ENCODE measurements around the gene FPR2. TPM values are rescaled to one million over a fixed set of nuclear protein-coding genes. Genes with fewer than 3 reads are reported as not detected.

Gene FPR2
- total RNA-seq, 4 donors from 2014 or later, result 0.34 TPM; not detected in 3

- DNase-seq (ENCODE audit: low spot score in 2 of 2), result no peak
- H3K4me1 ChIP-seq, result peaks cover 51% of the 10 kb centered on the region
- no peaks in the 10 kb centered on the region for H3K36me3 ChIP-seq
- TF ChIP-seq CTCF (IDR thresholded peaks at IDR 0.05) (no peak), EP300 (IDR thresholded peaks at IDR 0.05) (no peak), POLR2AphosphoS5 (IDR thresholded peaks at IDR 0.05) (no peak), POLR2A (IDR thresholded peaks at IDR 0.05) (no peak)
- no peak overlapping the region for H3K27ac ChIP-seq
- no peaks in the 10 kb centered on the region for H3K9me3 ChIP-seq
- peaks cover 69% of the 10 kb centered on the region for H3K27me3 ChIP-seq
- WGBS, result 48% methylated on average over 2 of the region's 2 CpGs
- no peak overlapping the region for H3K4me3 ChIP-seq
These were observed 38.5 kb upstream of the FPR2 start for GRCh38 chr19:51722492-51722891.

- 28% methylated on average over 15 of the region's 15 CpGs for WGBS
These were observed 36.4 kb upstream of the FPR2 start for GRCh38 chr19:51724543-51724942.

DNA sequence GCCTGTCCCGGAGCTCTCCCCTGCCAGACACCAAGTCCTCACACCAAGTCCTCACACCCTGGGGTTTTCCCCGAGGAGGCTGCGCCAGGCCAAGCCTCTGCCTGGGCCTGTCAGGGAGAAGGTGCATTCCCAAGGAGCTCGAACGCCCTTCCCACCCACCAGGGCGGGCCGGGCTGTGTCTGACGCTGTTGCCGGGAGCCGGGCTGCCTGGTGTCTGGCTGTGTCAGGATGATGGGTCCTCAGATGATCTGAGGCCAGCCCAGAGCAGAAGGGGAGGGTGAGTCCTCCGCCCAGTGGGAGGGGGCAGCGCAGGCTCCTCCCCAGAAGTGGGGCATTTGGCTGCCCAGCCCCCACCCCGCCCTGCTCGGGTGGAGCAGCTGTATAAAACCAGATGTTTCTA is 34.9 kb upstream of the FPR2 start:
- H3K27me3 ChIP-seq, result peaks cover 53% of the 10 kb centered on the region
- H3K4me1 ChIP-seq, result peaks cover 43% of the 10 kb centered on the region
- peak overlapping the region; percentile 30 for H3K27ac ChIP-seq
- DNase-seq (ENCODE audit: low spot score in 2 of 2), result peak; percentile 87 to 90
- 17% methylated on average over 14 of the region's 14 CpGs for WGBS
- no peaks in the 10 kb centered on the region for H3K9me3 ChIP-seq
- H3K4me3 ChIP-seq, result no peak overlapping the region
- TF ChIP-seq CTCF (IDR thresholded peaks at IDR 0.05), result no peak
- peak in 1 of 3 donors; percentile 25 for TF ChIP-seq POLR2AphosphoS5 (IDR thresholded peaks at IDR 0.05)
- no peaks in the 10 kb centered on the region for H3K36me3 ChIP-seq

More at GRCh38 chr19:51724543-51724942, 36.4 kb upstream of the FPR2 start:
- TF ChIP-seq CTCF (IDR thresholded peaks at IDR 0.05), result no peak
- no peak for TF ChIP-seq POLR2A (IDR thresholded peaks at IDR 0.05)
- TF ChIP-seq EP300 (IDR thresholded peaks at IDR 0.05), result no peak
- TF ChIP-seq POLR2AphosphoS5 (IDR thresholded peaks at IDR 0.05), result no peak
- Histone ChIP-seq H3K4me1 (peaks cover 50% of the 10 kb centered on the region), H3K4me3 (no peak overlapping the region), H3K9me3 (no peaks in the 10 kb centered on the region), H3K36me3 (no peaks in the 10 kb centered on the region), H3K27ac (peak overlapping the region; percentile 30), H3K27me3 (peaks cover 57% of the 10 kb centered on the region)
- peak in 1 of 2 donors; percentile 88 for DNase-seq (ENCODE audit: low spot score in 2 of 2)

DNA sequence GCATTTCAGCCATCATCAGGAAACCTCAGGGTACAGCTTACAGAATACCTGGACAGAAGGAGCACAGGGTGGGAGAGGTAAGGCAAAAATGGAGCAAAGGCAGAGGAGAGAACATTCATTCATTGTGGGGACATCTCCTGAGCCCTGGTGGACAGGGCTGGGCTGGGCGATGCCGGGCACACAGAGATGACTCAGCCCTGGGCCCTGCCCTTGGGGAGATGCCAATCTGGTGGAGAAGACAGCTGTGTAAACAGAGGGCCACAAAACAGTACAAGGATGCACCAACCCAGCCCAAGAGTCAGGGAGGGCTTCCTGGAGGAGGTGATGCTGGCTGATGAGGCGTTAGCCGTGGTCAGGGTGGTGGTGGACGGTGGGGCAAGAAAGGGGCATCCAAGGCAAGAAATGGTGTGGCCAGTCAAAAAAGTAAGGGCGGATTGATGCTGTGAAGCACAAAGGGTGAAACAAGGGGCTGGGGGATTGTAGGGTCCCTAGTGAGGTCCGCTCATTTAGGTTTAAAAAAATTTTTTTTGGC is 33.6 kb upstream of the FPR2 start:
- WGBS, result 69% methylated on average over 7 of the region's 7 CpGs
- peaks cover 43% of the 10 kb centered on the region for H3K27me3 ChIP-seq

DNA sequence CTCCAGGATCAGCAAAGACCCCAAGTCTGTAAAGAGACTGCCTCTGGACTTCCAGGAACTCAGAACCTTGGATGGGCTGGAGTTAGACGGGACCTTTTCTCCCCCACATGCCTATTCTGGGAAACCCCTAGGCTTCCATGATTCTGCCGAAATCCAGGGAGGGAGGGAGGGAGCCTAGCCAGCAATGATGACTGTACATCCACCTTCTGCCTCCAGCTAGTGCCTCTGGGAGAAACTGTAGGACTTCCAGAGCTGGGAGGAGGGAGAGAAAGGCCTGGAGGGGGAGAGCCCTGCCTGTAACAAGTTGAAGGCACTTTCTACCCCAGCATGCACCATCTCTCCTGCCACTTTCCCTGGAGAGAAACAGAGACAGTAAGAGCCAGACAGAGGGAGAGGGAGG is 31.2 kb upstream of the FPR2 start:
- 46% methylated on average over 2 of the region's 2 CpGs for WGBS
- Histone ChIP-seq H3K9me3 (no peaks in the 10 kb centered on the region), H3K27ac (no peak overlapping the region), H3K27me3 (peaks cover 26% of the 10 kb centered on the region), H3K4me3 (no peak overlapping the region), H3K4me1 (peaks cover 28% of the 10 kb centered on the region), H3K36me3 (no peaks in the 10 kb centered on the region)
- TF ChIP-seq EP300 (IDR thresholded peaks at IDR 0.05), result no peak
- TF ChIP-seq CTCF (IDR thresholded peaks at IDR 0.05), result no peak
- DNase-seq (ENCODE audit: low spot score in 2 of 2), result no peak

More for the DNA sequence above, 33.6 kb upstream of the FPR2 start:
- peak overlapping the region; percentile 30 for H3K27ac ChIP-seq
- no peaks in the 10 kb centered on the region for H3K9me3 ChIP-seq
- peaks cover 41% of the 10 kb centered on the region for H3K4me1 ChIP-seq
- no peak for DNase-seq (ENCODE audit: low spot score in 2 of 2)
- no peaks in the 10 kb centered on the region for H3K36me3 ChIP-seq
- no peak overlapping the region for H3K4me3 ChIP-seq
- TF ChIP-seq POLR2A (IDR thresholded peaks at IDR 0.05) (no peak), CTCF (IDR thresholded peaks at IDR 0.05) (no peak), EP300 (IDR thresholded peaks at IDR 0.05) (no peak), POLR2AphosphoS5 (IDR thresholded peaks at IDR 0.05) (no peak)
